PC-3 (cell line): ENCODE data around the gene RABEPK. TPM values are rescaled to one million over a fixed set of nuclear protein-coding genes. Genes with fewer than 3 reads are reported as not detected.

Experiments
- ATAC-seq: fragments of 200-7000 bp; cut with Tn5 transposase; 2 replicates; pipeline ENCODE4 v1.9.1; 2020; ENCODE audit warnings: mild to moderate bottlenecking, moderate library complexity
- BruUV-seq: library from RNA; stranded (reverse); fragments of 400-500 nt; replicated peaks from 2 replicates; lab custom pipeline; 2021; lab: Mats Ljungman, UMichigan
- CTCF ChIA-PET: fragments of 300-600 bp; sonication (Branson Sonifier 250); formaldehyde crosslinking; loops from one replicate; lab custom pipeline; 2022; ENCODE audit warnings: antibody characterized with exemption; lab: Charles Lee
- POLR2A ChIA-PET: fragments of 300-600 bp; sonication (Branson Sonifier 250); formaldehyde crosslinking; loops from one replicate; lab custom pipeline; 2022; ENCODE audit warnings: antibody characterized with exemption; ENCODE audit not compliant: unreplicated experiment; lab: Charles Lee
- DNase-seq: peaks from one replicate; pipeline ENCODE4 v3.0.0-alpha.2; 2015
- H2AFZ ChIP-seq: fragments of 300-600 bp; sonication (generic); 2 replicates; pipeline ENCODE4 v1.6.0; 2016; ENCODE audit warnings: antibody characterized with exemption, low read length
- H3F3A ChIP-seq: fragments of 300-600 bp; sonication (generic); one replicate; pipeline ENCODE4 v1.6.0; 2017; ENCODE audit warnings: antibody characterized with exemption, low read length, control low read depth, mild to moderate bottlenecking; ENCODE audit not compliant: unreplicated experiment
- H3K27ac ChIP-seq: fragments of 300-600 bp; sonication (generic); 2 replicates; pipeline ENCODE4 v1.5.1; 2016; ENCODE audit warnings: mild to moderate bottlenecking, low read length
- H3K27me3 ChIP-seq: fragments of 300-600 bp; sonication (generic); 2 replicates; pipeline ENCODE4 v1.6.1; 2016; ENCODE audit warnings: low read length, mixed read lengths
- H3K36me3 ChIP-seq: fragments of 300-600 bp; sonication (generic); 2 replicates; pipeline ENCODE4 v1.6.1; 2016; ENCODE audit warnings: low read depth, mixed run types, low read length, mixed read lengths
- H3K4me1 ChIP-seq: fragments of 300-600 bp; sonication (generic); 2 replicates; pipeline ENCODE4 v1.5.1; 2016; ENCODE audit warnings: low read length; ENCODE audit not compliant: insufficient read depth
- H3K4me2 ChIP-seq: fragments of 300-600 bp; sonication (generic); 2 replicates; pipeline ENCODE4 v1.6.0; 2016; ENCODE audit warnings: low read length
- H3K4me3 ChIP-seq: fragments of 300-600 bp; sonication (generic); 2 replicates; pipeline ENCODE4 v1.5.1; 2016; ENCODE audit warnings: mild to moderate bottlenecking, low read length, mixed read lengths
- H3K79me2 ChIP-seq: fragments of 300-600 bp; sonication (generic); 2 replicates; pipeline ENCODE4 v1.6.1; 2017; ENCODE audit warnings: low read length, mixed read lengths
- H3K9ac ChIP-seq: fragments of 300-600 bp; sonication (generic); 2 replicates; pipeline ENCODE4 v1.6.0; 2016; ENCODE audit warnings: mild to moderate bottlenecking, low read length
- H3K9me2 ChIP-seq: fragments of 300-600 bp; sonication (generic); replicated peaks from 2 replicates; pipeline ENCODE4 v1.6.1; 2016; ENCODE audit warnings: mixed run types, low read length, mixed read lengths
- H3K9me3 ChIP-seq: fragments of 300-600 bp; sonication (generic); 2 replicates; pipeline ENCODE4 v1.6.1; 2016; ENCODE audit warnings: low read length, mixed read lengths
- H4K20me1 ChIP-seq: fragments of 300-600 bp; sonication (generic); 2 replicates; pipeline ENCODE4 v1.6.1; 2016; ENCODE audit warnings: low read length, mixed read lengths
- CTCF ChIP-seq: fragments of 300-600 bp; sonication (generic); conservative IDR thresholded peaks from 2 replicates; pipeline ENCODE4 v1.5.1; 2017; ENCODE audit warnings: antibody characterized with exemption, low read depth, mild to moderate bottlenecking, low read length
- EZH2 ChIP-seq: fragments of 300-600 bp; sonication (generic); IDR thresholded peaks from one replicate; pipeline ENCODE4 v1.6.1; 2017; ENCODE audit warnings: antibody characterized with exemption, mild to moderate bottlenecking, low read length; ENCODE audit not compliant: unreplicated experiment
- EZH2phosphoT487 ChIP-seq: fragments of 300-600 bp; sonication (generic); IDR thresholded peaks from 2 replicates; pipeline ENCODE4 v1.6.1; 2018; ENCODE audit warnings: mild to moderate bottlenecking, antibody characterized with exemption, low read length, borderline replicate concordance
- intact Hi-C: fragments of 100-400 bp; cut with micrococcal nuclease; formaldehyde crosslinking; loops from 2 replicates; pipeline ENCODE4 v1.9.0; 2023
- total RNA-seq: library from RNA; depleted of rRNA; stranded (reverse); fragments of >200 nt; gene quantifications from 2 replicates; pipeline ENCODE4 v1.2.3, GENCODE V29; 2014

The RABEPK gene
- total RNA-seq, 1 experiment from 2014 or later, result 27.8 TPM

GRCh38 chr9:125241000-125241862 is 40.9 kb downstream of the RABEPK start, which contains the start of gene HSPA5:
HSPA5 (minus strand) TSS chr9:125241343; CDS start chr9:125241126, 217 bp downstream.
- peak within 1 kb of the TSS; percentile 75 for H2AFZ ChIP-seq
- CTCF ChIA-PET, result no interaction called here
- H3K36me3 ChIP-seq, result peaks cover 46% of the 10 kb centered on the region
- H3K4me1 ChIP-seq, result peaks cover 43% of the 10 kb centered on the region
- peaks cover 6% of the 10 kb centered on the region for H3F3A ChIP-seq
- peak within 1 kb of the TSS; percentile 93 for H3K4me3 ChIP-seq
- peaks cover 48% of the 10 kb centered on the region for H4K20me1 ChIP-seq
- no peaks in the 10 kb centered on the region for H3K27me3 ChIP-seq
- ATAC-seq (peak; percentile 80), DNase-seq (peak; percentile 97)
- H3K9me3 ChIP-seq, result no peaks in the 10 kb centered on the region
- H3K4me2 ChIP-seq, result peak within 1 kb of the TSS; percentile 92
- peak within 1 kb of the TSS; percentile 72 for H3K27ac ChIP-seq
- H3K79me2 ChIP-seq, result peaks cover 58% of the 10 kb centered on the region
- no peak for TF ChIP-seq EZH2
- no peak for TF ChIP-seq EZH2phosphoT487
- no peak for TF ChIP-seq CTCF
- POLR2A ChIA-PET, result interaction anchor here (0.5 to 1.0 kb wide), 7 partner anchors 19 to 1897 kb away, joined by 3 to 7 read pairs (median 4); no protein-coding TSS in a partner anchor
- intact Hi-C loops, result loop anchor here (1.0 kb wide), 1 partner anchor 56 kb away; no protein-coding TSS in a partner anchor
- no TSS peak for BruUV-seq
- peak within 1 kb of the TSS; percentile 99 for H3K9ac ChIP-seq
- no peaks in the 10 kb centered on the region for H3K9me2 ChIP-seq

GRCh38 chr9:125241863-125242739 is 41.8 kb downstream of the RABEPK start:
- intact Hi-C loops, result loop anchor here (1.0 kb wide), 1 partner anchor 55 kb away; no protein-coding TSS in a partner anchor
- peak; percentile 1; the same call in 1 of the 2 replicates for ATAC-seq
- H2AFZ ChIP-seq, result peak overlapping the region; percentile 75
- peaks cover 3% of the 10 kb centered on the region for H3F3A ChIP-seq
- peaks cover 39% of the 10 kb centered on the region for H3K36me3 ChIP-seq
- no peaks in the 10 kb centered on the region for H3K9me3 ChIP-seq
- BruUV-seq, result TSS peak; percentile 92
- H3K4me2 ChIP-seq, result peak overlapping the region; percentile 92
- H3K27ac ChIP-seq, result peak overlapping the region; percentile 72
- ChIA-PET CTCF (interaction anchor here (0.6 kb wide), 1 partner anchor 130 kb away, joined by 4 read pairs; no protein-coding TSS in a partner anchor), POLR2A (interaction anchor here (0.6 to 2.0 kb wide), 8 partner anchors 8 to 1898 kb away, joined by 3 to 10 read pairs (median 6); no protein-coding TSS in a partner anchor)
- H3K9ac ChIP-seq, result peak overlapping the region; percentile 94
- peaks cover 39% of the 10 kb centered on the region for H4K20me1 ChIP-seq
- no peaks in the 10 kb centered on the region for H3K27me3 ChIP-seq
- peaks cover 41% of the 10 kb centered on the region for H3K4me1 ChIP-seq
- H3K9me2 ChIP-seq, result no peaks in the 10 kb centered on the region
- TF ChIP-seq CTCF (no peak), EZH2phosphoT487 (no peak), EZH2 (no peak)
- H3K79me2 ChIP-seq, result peaks cover 49% of the 10 kb centered on the region
- DNase-seq, result no peak
- peak overlapping the region; percentile 77 for H3K4me3 ChIP-seq
